Thyroid gland (tissue), 4 donors: ENCODE measurements around the gene ACP6. TPM values are rescaled to one million over a fixed set of nuclear protein-coding genes. Genes with fewer than 3 reads are reported as not detected.

Source experiments
- DNase-seq, 2 donors: peaks; one replicate each; pipeline ENCODE4 v3.0.0-alpha.2; 2019
- H3K27ac ChIP-seq, 3 donors: fragments of 200-600 bp; sonication (generic); 1 replicate in 2 of 3; 2 replicates in 1 of 3; pipeline ENCODE4 v1.5.1; 2016 to 2019; ENCODE audit warnings: mild to moderate bottlenecking in 1 of 3, moderate library complexity in 1 of 3
- H3K27me3 ChIP-seq: fragments of 200-600 bp; sonication (generic); one replicate; pipeline ENCODE4 v1.5.1; 2019
- H3K36me3 ChIP-seq, 2 donors: fragments of 200-600 bp; sonication (generic); one replicate each; pipeline ENCODE4 v1.5.1; 2016 to 2019
- H3K4me1 ChIP-seq, 2 donors: fragments of 200-600 bp; sonication (generic); one replicate each; pipeline ENCODE4 v1.5.1; 2017 to 2019
- H3K4me3 ChIP-seq, 3 donors: fragments of 200-600 bp; sonication (generic); replicated peaks in 1 of 3; 1 replicate in 2 of 3; 2 replicates in 1 of 3; pipeline ENCODE4 v1.5.1; 2016; ENCODE audit warnings: mild to moderate bottlenecking in 1 of 3
- H3K9me3 ChIP-seq: fragments of 200-600 bp; sonication (generic); one replicate; pipeline ENCODE4 v1.5.1; 2017
- CTCF ChIP-seq, 6 experiments: fragments of 200-600 bp in 3 of 6; fragments of 450-650 bp in 3 of 6; sonication (generic) in 3 of 6; IDR thresholded peaks; one replicate each; pipeline ENCODE4 v1.5.1; 2016 to 2019; ENCODE audit warnings: antibody characterized with exemption in 6 of 6, mild to moderate bottlenecking in 2 of 6, inconsistent platforms in 1 of 6, moderate library complexity in 1 of 6
- POLR2A ChIP-seq, 2 donors: fragments of 450-650 bp; IDR thresholded peaks; one replicate each; pipeline ENCODE4 v1.6.1; 2017; ENCODE audit warnings: antibody characterized with exemption in 2 of 2, mild to moderate bottlenecking in 2 of 2, moderate library complexity in 1 of 2
- WGBS, 2 donors: methylation state at CpG; one replicate each; pipeline ENCODE4 v1.1.5; 2017; 5-methylcytosine and 5-hydroxymethylcytosine counted together
- intact Hi-C: fragments of 100-400 bp; cut with DNase I; formaldehyde crosslinking; loops from one replicate; pipeline ENCODE4 v1.15.1; 2023
- total RNA-seq, 4 donors: library from RNA; depleted of rRNA; stranded (reverse); fragments of >200 nt; gene quantifications; one replicate each; pipeline ENCODE4 v1.2.3, GENCODE V29; 2016

Gene ACP6
- total RNA-seq, 4 donors from 2014 or later = 28.9 to 36.0 (median 31.5) TPM

GRCh38 chr1:147603986-147604385, 66.3 kb downstream of the ACP6 start:
- Histone ChIP-seq H3K27me3 (no peaks in the 10 kb centered on the region), H3K27ac (no peak overlapping the region), H3K9me3 (no peaks in the 10 kb centered on the region), H3K4me3 (no peak overlapping the region), H3K36me3 (peaks cover 0 to 8% of the 10 kb centered on the region in 2 donors), H3K4me1 (peaks cover 6 to 10% of the 10 kb centered on the region in 2 donors)
- DNase-seq = no peak
- intact Hi-C loops = no loop called here
- 96 to 98% methylated on average over 3 of the region's 3 CpGs for WGBS, 2 donors
- TF ChIP-seq POLR2A (IDR thresholded peaks at IDR 0.05) = no peak
- TF ChIP-seq CTCF (IDR thresholded peaks at IDR 0.05) = no peak

- intact Hi-C loops = no loop called here
- TF ChIP-seq POLR2A (IDR thresholded peaks at IDR 0.05) (peak; percentile 15 to 74), CTCF (IDR thresholded peaks at IDR 0.05) (peak in 3 of 6 experiments; percentile 4 to 29 (median 25))
- no peaks in the 10 kb centered on the region for H3K36me3 ChIP-seq
- H3K4me3 ChIP-seq = peak overlapping the region in 2 of 3 donors; percentile 52 to 66
- H3K9me3 ChIP-seq = no peaks in the 10 kb centered on the region
- H3K27me3 ChIP-seq = no peaks in the 10 kb centered on the region
- no peak for DNase-seq
- H3K4me1 ChIP-seq = peaks cover 6 to 12% of the 10 kb centered on the region in 2 donors
- H3K27ac ChIP-seq = peak overlapping the region in 2 of 3 donors; percentile 72 to 76
- 0 to 1% methylated on average over 15 to 16 of the region's 42 CpGs for WGBS, 2 donors
Measured at GRCh38 chr1:147600119-147601111, 69.9 kb downstream of the ACP6 start.

GRCh38 chr1:147599362-147600118, 70.8 kb downstream of the ACP6 start:
- WGBS, 2 donors = 0% methylated on average over 9 to 10 of the region's 80 CpGs
- Histone ChIP-seq H3K27me3 (no peaks in the 10 kb centered on the region), H3K4me1 (peaks cover 6 to 12% of the 10 kb centered on the region in 2 donors), H3K4me3 (peak overlapping the region; percentile 17 to 66 (median 58)), H3K27ac (peak overlapping the region; percentile 77 to 88 (median 86)), H3K9me3 (no peaks in the 10 kb centered on the region), H3K36me3 (no peaks in the 10 kb centered on the region)
- intact Hi-C loops = loop anchor here (2.0 kb wide), 1 partner anchor 59 kb away; the partner anchor contains the start of gene BCL9
- DNase-seq = peak; percentile 97 to 98
- TF ChIP-seq POLR2A (IDR thresholded peaks at IDR 0.05) (peak in 1 of 2 donors; percentile 92), CTCF (IDR thresholded peaks at IDR 0.05) (no peak)

GRCh38 chr1:147598621-147599361, 71.5 kb downstream of the ACP6 start:
- H3K9me3 ChIP-seq = no peaks in the 10 kb centered on the region
- no peaks in the 10 kb centered on the region for H3K27me3 ChIP-seq
- H3K4me3 ChIP-seq = peak overlapping the region; percentile 17 to 66 (median 58)
- H3K36me3 ChIP-seq = no peaks in the 10 kb centered on the region
- H3K27ac ChIP-seq = peak overlapping the region; percentile 77 to 88 (median 86)
- TF ChIP-seq CTCF (IDR thresholded peaks at IDR 0.05) (no peak), POLR2A (IDR thresholded peaks at IDR 0.05) (no peak)
- intact Hi-C loops = loop anchor here (2.0 kb wide), 1 partner anchor 58 kb away; the partner anchor contains the start of gene BCL9
- DNase-seq = peak in 1 of 2 donors; percentile 41
- peaks cover 6 to 12% of the 10 kb centered on the region in 2 donors for H3K4me1 ChIP-seq
- WGBS, 2 donors = 19 to 20% methylated on average over 25 to 30 of the region's 30 CpGs
